Caco-2 (cell line): ENCODE data around the gene PPP2R2D. TPM values are rescaled to one million over a fixed set of nuclear protein-coding genes. Genes with fewer than 3 reads are reported as not detected.
A peak's percentile ranks its signal among the peaks of the same experiment; 100 is the strongest.

Experiments
- BruUV-seq: library from RNA; stranded (reverse); fragments of 400-500 nt; replicated peaks from 2 replicates; lab custom pipeline; 2021; lab: Mats Ljungman, UMichigan
- CTCF ChIA-PET: fragments of 300-600 bp; sonication (Branson Sonifier 250); formaldehyde crosslinking; loops from one replicate; lab custom pipeline; 2022; ENCODE audit warnings: antibody characterized with exemption; lab: Charles Lee
- POLR2A ChIA-PET: fragments of 300-600 bp; sonication (Branson Sonifier 250); formaldehyde crosslinking; loops from one replicate; lab custom pipeline; 2022; ENCODE audit warnings: antibody characterized with exemption; lab: Charles Lee
- DNase-seq, 2 experiments: peaks; one replicate each; pipeline versions ENCODE4 v3.0.0 to v3.0.0-alpha.2; 2020 to 2022
- H3K27me3 ChIP-seq: replicated peaks from 2 replicates; pipeline ENCODE4 v1.6.0; 2011; ENCODE audit warnings: low read length; ENCODE audit not compliant: control insufficient read depth, insufficient read depth
- H3K36me3 ChIP-seq: 2 replicates; pipeline ENCODE4 v1.5.1; 2011; ENCODE audit warnings: low read length; ENCODE audit not compliant: control insufficient read depth, insufficient read depth
- H3K4me1 ChIP-seq: fragments of 250-450 bp; sonication (Bioruptor Pico); 2 replicates; pipeline ENCODE4 v1.5.1; 2020; ENCODE audit warnings: mild to moderate bottlenecking
- H3K4me3 ChIP-seq: 2 replicates; pipeline ENCODE4 v1.5.1; 2011; ENCODE audit warnings: low read depth, mild to moderate bottlenecking, control low read depth, low read length
- H3K9me3 ChIP-seq: fragments of 250-450 bp; sonication (Bioruptor Pico); 2 replicates; pipeline ENCODE4 v1.5.1; 2020; ENCODE audit warnings: mild to moderate bottlenecking, moderate library complexity
- H3K27ac Mint-ChIP-seq: one replicate; pipeline ENCODE4 v1.8.0; 2022; ENCODE audit warnings: mixed read lengths; ENCODE audit not compliant: unreplicated experiment
- H3K27me3 Mint-ChIP-seq: one replicate; pipeline ENCODE4 v1.8.0; 2022; ENCODE audit warnings: mixed read lengths; ENCODE audit not compliant: insufficient read depth, unreplicated experiment
- H3K36me3 Mint-ChIP-seq: one replicate; pipeline ENCODE4 v1.8.0; 2022; ENCODE audit warnings: mild to moderate bottlenecking, mixed read lengths; ENCODE audit not compliant: insufficient read depth, unreplicated experiment
- H3K4me1 Mint-ChIP-seq: one replicate; pipeline ENCODE4 v1.8.0; 2022; ENCODE audit warnings: low read depth, mixed read lengths; ENCODE audit not compliant: unreplicated experiment
- H3K4me3 Mint-ChIP-seq: one replicate; pipeline ENCODE4 v1.8.0; 2022; ENCODE audit warnings: mild to moderate bottlenecking, moderate library complexity, mixed read lengths; ENCODE audit not compliant: unreplicated experiment
- H3K9me3 Mint-ChIP-seq: one replicate; pipeline ENCODE4 v1.8.0; 2022; ENCODE audit warnings: mixed read lengths; ENCODE audit not compliant: unreplicated experiment
- intact Hi-C: fragments of 100-400 bp; cut with micrococcal nuclease; formaldehyde crosslinking; loops from one replicate; pipeline ENCODE4 v1.10.0; 2022; ENCODE audit not compliant: unreplicated experiment
- total RNA-seq: library from RNA; stranded (reverse); gene quantifications from 2 replicates; pipeline ENCODE4 v1.2.3, GENCODE V29; 2022
- TF ChIP-seq, protein P1 (sequence below), 2 experiments: fragments of 200-600 bp in 1 of 2; IDR thresholded peaks; 1 replicate in 1 of 2; 2 replicates in 1 of 2; pipeline versions ENCODE4 v1.5.1 to v1.8.0; 2011 to 2022; ENCODE audit warnings: antibody characterized with exemption in 1 of 2, control low read depth in 1 of 2, inconsistent platforms in 1 of 2, low read depth in 1 of 2, low read length in 1 of 2, mild to moderate bottlenecking in 1 of 2, moderate library complexity in 1 of 2; ENCODE audit not compliant: insufficient read depth in 1 of 2, severe bottlenecking in 1 of 2, unreplicated experiment in 1 of 2

The PPP2R2D gene
- total RNA-seq, 1 experiment from 2014 or later = 34.4 TPM

DNA sequence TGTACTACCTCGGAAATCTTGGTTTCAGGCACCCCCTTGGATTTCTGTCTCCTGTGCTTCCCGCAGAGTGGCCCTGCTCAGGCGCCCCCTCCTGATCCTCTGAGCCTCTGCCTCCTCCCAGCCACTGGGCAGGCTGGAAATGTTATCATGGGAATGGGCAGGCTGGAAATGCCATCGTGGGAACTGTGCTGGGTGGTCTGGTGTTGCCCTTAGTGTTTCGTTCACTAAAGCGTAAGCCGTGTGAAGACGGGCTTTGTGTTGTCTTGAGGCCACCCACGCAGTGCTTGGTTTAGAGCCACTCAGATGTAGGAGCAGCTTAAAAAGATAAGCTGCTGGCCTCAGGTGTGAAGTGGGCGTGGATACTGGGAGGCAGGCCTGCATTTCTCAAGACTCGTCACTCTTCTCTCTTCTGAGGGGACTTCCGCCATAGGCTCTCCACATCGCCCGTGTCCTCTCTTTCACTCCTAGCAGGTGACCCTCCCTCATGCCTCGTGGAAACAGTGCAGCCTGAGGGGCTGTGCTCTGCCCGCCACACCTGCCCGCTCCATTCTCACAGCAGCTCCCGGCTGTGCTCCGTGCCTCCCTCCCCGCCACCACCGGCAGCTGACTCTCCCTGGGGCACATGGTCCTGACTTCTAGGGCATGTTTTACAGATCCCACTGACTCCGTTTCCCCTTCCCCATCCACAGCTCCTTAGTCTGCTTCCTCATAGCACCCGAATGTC lies 28.5 kb downstream of the PPP2R2D start:
- POLR2A ChIA-PET = no interaction called here

DNA sequence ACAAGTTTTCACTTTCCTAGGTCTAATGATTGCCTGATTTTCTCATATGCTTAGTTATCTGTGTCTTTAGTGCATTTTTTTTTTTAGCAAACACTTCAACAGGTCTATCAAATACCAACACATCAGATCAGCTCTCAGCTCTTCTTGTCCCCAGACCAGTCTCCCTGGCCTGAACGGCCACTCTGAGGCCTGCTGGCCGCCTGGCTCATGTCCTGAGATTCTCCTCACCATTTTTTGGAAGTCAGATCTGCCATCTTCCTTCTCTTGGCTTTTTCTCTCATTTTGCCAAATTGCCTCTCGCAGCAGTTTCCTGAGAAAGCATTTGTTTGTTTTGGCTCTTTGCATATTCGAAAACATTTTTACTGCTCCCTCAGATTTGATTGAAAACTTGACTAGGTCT lies 29.3 kb downstream of the PPP2R2D start:
- H3K9me3 ChIP-seq = no peaks in the 10 kb centered on the region
- H3K27me3 ChIP-seq = no peaks in the 10 kb centered on the region
- no peaks in the 10 kb centered on the region for H3K27me3 Mint-ChIP-seq
- ChIA-PET CTCF (no interaction called here), POLR2A (no interaction called here)
- no peaks in the 10 kb centered on the region for H3K4me1 ChIP-seq
- no peak for DNase-seq
- no peak overlapping the region for H3K4me3 ChIP-seq
- intact Hi-C loops = no loop called here
- BruUV-seq = no TSS peak
- H3K4me3 Mint-ChIP-seq = no peak overlapping the region
- TF ChIP-seq, protein P1, sequence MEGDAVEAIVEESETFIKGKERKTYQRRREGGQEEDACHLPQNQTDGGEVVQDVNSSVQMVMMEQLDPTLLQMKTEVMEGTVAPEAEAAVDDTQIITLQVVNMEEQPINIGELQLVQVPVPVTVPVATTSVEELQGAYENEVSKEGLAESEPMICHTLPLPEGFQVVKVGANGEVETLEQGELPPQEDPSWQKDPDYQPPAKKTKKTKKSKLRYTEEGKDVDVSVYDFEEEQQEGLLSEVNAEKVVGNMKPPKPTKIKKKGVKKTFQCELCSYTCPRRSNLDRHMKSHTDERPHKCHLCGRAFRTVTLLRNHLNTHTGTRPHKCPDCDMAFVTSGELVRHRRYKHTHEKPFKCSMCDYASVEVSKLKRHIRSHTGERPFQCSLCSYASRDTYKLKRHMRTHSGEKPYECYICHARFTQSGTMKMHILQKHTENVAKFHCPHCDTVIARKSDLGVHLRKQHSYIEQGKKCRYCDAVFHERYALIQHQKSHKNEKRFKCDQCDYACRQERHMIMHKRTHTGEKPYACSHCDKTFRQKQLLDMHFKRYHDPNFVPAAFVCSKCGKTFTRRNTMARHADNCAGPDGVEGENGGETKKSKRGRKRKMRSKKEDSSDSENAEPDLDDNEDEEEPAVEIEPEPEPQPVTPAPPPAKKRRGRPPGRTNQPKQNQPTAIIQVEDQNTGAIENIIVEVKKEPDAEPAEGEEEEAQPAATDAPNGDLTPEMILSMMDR (IDR thresholded peaks at IDR 0.05; ENCODE audit: insufficient read depth in 1 of 2, low read depth in 1 of 2, low read length in 1 of 2, severe bottlenecking in 1 of 2, unreplicated experiment in 1 of 2) = no peak
- no peak overlapping the region for H3K27ac Mint-ChIP-seq
- H3K4me1 Mint-ChIP-seq = peaks cover 14% of the 10 kb centered on the region
- H3K36me3 ChIP-seq = no peaks in the 10 kb centered on the region; the same call in 1 of the 2 replicates
- peaks cover 28% of the 10 kb centered on the region for H3K36me3 Mint-ChIP-seq
- H3K9me3 Mint-ChIP-seq = no peaks in the 10 kb centered on the region

More for the DNA sequence above, 28.5 kb downstream of the PPP2R2D start:
- CTCF ChIA-PET = no interaction called here
- no peaks in the 10 kb centered on the region for H3K27me3 ChIP-seq
- Mint-ChIP-seq H3K36me3 (peaks cover 20% of the 10 kb centered on the region), H3K4me3 (no peak overlapping the region), H3K27ac (peak overlapping the region; percentile 41), H3K27me3 (no peaks in the 10 kb centered on the region), H3K4me1 (peaks cover 14% of the 10 kb centered on the region), H3K9me3 (no peaks in the 10 kb centered on the region)
- intact Hi-C loops = no loop called here
- DNase-seq = no peak
- TF ChIP-seq, protein P1 (IDR thresholded peaks at IDR 0.05; ENCODE audit: insufficient read depth in 1 of 2, low read depth in 1 of 2, low read length in 1 of 2, severe bottlenecking in 1 of 2, unreplicated experiment in 1 of 2) = no peak
- BruUV-seq = no TSS peak
- H3K36me3 ChIP-seq = no peaks in the 10 kb centered on the region; the same call in 1 of the 2 replicates
- no peak overlapping the region for H3K4me3 ChIP-seq
- peaks cover 2% of the 10 kb centered on the region; the same call in 1 of the 2 replicates for H3K9me3 ChIP-seq
- H3K4me1 ChIP-seq = no peaks in the 10 kb centered on the region

DNA sequence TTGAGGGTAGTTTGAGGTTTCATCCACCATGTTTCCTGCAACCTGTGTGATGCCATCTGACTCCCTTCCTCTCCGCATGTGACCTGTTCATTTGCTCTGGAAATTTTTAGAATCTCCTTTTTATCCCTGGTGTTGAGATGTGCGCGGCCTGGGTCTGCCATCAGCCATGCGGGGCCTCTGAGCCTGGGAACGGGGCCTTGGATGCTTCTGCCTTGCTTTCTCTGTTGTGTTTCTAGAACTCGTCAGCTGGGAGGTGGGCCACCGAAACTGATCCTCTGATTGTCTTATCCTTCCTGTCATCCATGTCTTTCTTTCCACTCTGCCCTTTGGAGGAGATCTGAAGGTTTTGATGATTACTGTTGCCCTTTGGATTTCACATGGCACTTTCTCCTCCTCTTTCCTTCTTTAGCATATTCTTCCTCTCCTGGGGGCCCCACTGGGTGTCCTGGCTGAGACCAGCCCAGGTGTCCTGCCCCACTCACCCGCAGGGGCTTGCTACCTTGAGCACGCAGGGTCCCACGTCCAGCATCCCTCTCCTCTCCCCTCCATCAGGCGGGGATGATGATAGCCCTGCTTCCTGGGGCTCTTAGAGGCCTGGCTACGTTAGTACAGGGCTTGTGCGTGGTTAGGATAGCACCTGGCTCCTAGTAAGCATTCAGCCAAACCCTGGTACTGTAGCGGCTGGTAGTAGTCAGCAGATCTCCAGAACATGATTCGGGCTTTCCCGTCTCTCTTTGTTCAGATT lies 29.9 kb downstream of the PPP2R2D start:
- Mint-ChIP-seq H3K36me3 (peaks cover 28% of the 10 kb centered on the region), H3K9me3 (no peaks in the 10 kb centered on the region), H3K27ac (no peak overlapping the region), H3K4me1 (peaks cover 14% of the 10 kb centered on the region), H3K4me3 (no peak overlapping the region), H3K27me3 (no peaks in the 10 kb centered on the region)
- no peak for DNase-seq
- ChIA-PET CTCF (no interaction called here), POLR2A (no interaction called here)
- Histone ChIP-seq H3K9me3 (no peaks in the 10 kb centered on the region), H3K4me1 (no peaks in the 10 kb centered on the region), H3K36me3 (no peaks in the 10 kb centered on the region; the same call in 1 of the 2 replicates), H3K27me3 (no peaks in the 10 kb centered on the region), H3K4me3 (no peak overlapping the region)
- TF ChIP-seq, protein P1 (IDR thresholded peaks at IDR 0.05; ENCODE audit: insufficient read depth in 1 of 2, low read depth in 1 of 2, low read length in 1 of 2, severe bottlenecking in 1 of 2, unreplicated experiment in 1 of 2) = no peak
- intact Hi-C loops = no loop called here
- no TSS peak for BruUV-seq
